Fibroblast of upper back skin (primary cell): ENCODE results near the gene KRT1.
"Not testable (repeated sequence)": the region's sequence is repeated elsewhere in the genome, so short reads cannot be mapped to it uniquely, and the experiment has no call there.

Source experiments
- DNase-seq: peaks from one replicate; pipeline ENCODE4 v3.0.0-alpha.2; 2013

KRT1 gene

DNA sequence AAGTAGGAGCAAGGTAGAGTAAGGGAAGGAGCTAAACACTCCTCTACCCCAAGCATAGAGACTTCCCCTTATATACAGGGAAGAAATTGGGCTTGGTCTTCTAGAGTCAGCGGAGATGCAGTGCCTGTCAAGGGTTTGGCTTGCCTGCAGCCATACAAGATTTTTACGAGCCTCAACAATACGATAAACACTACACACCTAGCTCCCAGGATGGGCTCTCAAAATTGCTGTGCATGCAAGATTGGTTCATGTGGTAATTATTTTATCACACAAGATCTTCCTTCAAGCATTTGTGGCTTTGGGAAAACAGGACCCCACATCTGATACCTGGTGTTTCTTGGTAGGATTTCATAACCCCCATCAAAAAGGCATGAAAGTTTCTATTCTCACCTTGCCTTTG is at the start of gene KRT1:
Gene KRT1, minus strand, starts transcription at position 45 of the 400 bp plus-strand sequence. CDS start 59 bp downstream, outside the sequence.
- DNase-seq: no peak

DNA sequence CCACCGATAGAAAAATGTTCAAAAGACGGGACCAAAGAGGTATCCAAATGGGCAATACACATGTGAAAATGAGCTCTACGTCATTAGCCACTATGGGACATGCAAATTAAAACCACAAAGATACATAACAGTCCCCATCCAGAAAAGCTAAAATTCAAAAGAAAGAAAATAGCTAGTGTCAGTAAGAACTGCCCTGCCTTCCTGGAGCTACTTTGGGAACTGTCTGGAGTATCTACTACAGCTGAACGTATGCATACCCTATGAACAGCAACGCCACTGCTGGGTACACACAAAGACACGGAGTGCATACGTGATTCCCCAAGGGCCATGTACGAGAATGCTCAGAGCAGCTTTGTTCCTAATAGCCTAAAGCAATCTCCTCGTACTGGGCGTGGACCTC is 48.9 kb upstream of the KRT1 start:
- DNase-seq: no peak

DNA sequence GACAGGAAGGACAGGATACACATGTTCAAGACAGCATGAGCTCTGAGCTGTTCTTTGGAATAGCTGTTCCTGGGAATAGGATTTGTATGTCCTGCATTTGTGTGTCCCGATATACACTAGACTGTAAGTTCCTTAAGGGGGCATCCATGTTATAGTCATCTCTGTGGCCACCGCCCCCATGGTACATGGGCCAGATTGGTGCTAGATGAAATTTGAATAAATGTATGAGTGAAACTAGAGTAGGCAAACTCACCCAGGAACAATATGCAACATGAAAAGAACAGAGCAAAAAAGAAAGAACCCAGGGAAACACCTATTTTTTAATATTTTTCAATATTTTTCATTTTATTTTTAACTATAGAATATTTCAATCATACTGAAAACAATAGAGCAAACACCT is 48.2 kb upstream of the KRT1 start:
- DNase-seq: no peak

DNA sequence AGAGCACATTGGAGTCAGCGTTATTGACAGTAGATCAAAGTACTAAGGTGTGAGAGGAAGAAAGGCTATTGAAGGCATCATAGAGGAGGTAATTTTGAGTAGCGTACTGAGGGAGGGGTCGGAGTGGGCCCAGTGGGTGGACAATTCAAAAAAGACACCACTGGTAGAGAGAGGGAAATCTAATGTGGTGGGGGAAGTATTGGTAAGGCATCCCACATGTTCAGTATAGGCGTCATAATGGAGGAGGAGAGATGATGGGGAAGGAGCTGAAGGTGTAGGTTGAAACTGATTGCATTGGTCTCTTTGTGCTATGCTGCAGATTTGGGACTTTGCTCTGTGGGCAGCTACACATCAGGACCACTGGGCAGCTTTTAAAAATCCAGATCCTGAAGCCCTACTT is 46.8 kb upstream of the KRT1 start:
- no peak for DNase-seq

DNA sequence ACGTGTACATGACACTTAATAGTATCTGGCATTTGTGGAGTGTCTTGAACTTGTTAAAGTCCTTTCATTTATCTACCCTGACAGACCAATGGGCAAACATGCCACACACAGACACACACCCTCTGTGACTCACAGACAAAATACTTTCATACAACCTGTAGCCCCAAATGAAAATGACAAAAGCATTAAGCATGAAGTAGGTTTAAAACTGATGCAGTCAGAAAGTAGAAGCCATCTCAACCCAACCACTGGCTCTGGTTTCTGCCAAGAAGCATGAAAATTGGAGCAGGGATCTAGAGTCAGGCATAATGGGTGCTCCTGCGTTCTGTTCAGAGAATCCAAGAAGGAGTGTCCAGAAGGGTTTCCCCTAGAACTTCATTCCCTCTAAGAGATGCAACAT is 46.2 kb upstream of the KRT1 start:
- DNase-seq: no peak

DNA sequence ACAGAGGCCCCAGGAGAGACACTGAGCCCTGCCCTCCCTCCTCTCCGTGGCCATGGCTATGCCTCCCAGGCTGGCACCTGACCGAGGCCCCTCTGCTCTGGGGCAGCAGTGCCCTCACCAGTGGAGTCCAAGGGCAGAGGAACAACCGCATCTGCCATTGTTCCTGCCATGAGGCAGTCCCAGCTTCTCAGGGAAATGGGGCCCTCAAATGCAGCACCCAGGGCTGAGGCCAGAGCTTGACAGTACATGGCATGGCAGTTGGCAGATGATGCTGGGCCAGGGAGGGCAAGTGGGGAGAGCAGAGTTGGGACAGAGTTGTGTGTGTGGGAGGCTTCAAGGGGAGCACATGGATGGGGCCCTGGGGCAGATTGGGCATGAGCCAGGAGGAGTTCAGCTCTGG is 44.2 kb upstream of the KRT1 start:
- DNase-seq: no peak

DNA sequence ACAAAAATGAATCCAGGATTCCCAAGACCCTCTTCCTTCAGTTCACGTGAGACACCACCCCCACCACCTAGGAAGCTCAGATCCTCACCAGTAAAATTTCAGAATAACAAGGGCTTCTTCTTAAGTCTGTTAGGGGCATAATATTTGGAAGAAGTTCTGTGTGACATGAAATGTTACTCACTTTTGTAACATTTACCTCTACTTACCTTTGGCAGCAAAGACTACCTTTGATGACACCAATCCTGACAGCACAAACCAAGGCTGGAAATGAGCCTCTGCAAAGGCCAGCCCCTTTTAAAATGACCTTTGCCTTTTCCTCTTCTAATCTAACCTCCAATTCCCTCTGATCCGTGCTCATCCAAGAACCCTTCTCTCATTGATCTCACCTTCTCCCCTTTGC is 42.5 kb upstream of the KRT1 start:
- no peak for DNase-seq

DNA sequence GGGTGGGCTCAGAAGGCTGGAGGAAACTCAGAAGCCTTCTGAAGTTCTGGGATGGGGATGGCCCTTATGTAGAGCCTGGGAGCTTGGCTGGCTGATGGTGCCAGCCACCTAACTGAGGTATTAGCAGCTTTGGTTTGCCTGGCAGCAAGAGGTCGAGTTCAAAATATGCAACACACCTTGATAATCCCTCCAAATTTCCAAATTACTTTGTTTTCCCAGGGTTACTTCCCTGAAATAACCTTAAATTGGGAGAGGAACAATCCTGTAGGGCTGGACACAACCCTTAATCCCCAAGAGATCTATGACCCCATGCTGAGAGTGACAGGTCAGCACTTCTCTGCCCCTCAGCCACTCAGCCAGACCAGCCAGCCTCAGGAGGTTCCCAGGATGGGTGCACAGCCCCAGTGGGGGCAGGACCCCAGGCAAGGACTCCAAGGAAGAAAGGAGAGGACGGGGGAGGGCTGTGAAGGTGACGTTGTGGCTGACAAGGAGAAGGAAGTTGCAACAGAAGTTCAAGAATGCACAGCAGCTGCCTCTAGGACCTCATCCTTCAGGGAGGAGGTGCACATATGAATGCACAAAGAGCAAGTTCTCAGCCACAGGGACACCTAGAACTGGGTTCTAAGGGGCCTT is 41.7 kb upstream of the KRT1 start:
- DNase-seq: no peak

DNA sequence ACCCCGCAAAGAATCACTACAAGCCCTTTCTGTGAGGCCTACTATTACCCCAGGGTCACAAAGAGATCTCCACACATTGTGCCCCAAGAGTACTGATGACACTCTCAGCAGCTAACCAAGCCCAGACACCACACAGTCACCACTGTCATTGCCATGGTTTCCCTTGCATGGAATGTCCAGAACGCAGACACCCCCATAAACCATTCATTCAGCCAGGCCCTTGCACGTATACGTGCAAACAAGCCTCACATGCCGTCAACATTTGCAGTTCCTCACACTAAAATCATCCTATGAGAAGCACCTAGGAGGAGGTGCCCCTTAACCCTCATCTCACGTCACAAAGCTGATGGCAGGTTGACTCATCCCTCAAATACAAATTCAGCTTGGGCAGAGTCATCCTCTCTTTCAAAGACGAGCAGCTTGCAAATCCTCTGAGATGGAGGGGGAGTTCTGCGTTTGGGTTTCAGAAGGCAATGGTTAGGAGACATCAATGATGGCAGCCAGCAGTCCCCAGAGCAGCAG is 40.2 kb upstream of the KRT1 start:
- DNase-seq: no peak

DNA sequence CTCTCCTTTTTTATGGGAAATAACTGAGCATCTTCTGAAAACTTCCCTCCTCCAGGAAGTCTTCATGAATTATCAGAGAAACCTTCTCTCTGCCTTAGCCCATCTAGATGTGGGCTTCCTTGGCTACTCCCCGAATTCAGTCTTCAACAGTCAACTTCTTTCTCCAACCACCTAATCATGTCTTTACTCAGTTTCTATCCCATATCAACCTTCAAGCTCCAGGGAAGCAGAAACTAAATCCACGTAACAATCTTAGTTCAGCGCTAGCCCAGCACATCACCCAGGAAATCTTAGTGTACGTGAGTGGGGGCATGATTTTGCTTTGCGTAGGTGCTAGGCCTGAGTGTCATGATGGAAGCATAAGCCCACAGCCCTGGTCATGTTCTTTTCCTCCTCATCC is 35.9 kb upstream of the KRT1 start:
- no peak for DNase-seq

DNA sequence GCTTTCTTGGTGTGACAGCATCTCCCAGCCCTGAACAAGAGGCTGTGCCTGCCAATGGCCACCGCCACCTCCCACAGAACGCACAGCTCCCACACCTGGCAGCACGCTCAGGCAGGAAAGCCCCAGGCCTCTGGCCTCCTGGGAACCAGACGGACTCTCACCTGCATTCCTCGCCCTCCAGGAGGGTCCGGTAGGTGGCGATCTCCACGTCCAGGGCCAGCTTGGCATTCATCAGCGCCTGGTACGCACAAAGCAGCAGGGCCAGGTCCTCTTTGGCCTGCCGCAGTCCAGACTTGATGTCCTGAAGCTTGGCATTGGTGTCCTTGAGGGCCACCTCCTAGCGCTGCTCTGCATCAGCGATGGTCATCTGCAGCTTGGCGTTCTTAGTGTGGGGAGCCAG is 35.2 kb upstream of the KRT1 start:
- no peak for DNase-seq

DNA sequence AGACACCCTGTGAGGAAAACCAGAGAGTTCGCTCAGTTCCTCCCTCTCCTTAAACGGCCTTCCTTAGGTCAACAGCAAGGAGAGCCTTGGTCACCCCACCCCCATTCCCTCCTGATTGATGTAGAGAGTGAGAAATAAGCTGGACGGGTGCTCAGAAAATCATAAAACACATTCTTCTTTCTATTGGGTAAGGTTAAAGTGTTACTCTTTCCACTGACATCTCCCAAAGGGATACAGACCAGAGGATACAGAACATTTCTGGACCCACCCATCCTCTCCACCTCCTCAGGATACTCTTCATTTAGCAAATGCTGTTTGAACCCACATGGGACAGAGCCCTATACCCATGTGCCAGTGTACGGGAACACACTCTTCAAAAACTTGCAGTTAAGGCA is 34.7 kb upstream of the KRT1 start:
- DNase-seq: no peak

DNA sequence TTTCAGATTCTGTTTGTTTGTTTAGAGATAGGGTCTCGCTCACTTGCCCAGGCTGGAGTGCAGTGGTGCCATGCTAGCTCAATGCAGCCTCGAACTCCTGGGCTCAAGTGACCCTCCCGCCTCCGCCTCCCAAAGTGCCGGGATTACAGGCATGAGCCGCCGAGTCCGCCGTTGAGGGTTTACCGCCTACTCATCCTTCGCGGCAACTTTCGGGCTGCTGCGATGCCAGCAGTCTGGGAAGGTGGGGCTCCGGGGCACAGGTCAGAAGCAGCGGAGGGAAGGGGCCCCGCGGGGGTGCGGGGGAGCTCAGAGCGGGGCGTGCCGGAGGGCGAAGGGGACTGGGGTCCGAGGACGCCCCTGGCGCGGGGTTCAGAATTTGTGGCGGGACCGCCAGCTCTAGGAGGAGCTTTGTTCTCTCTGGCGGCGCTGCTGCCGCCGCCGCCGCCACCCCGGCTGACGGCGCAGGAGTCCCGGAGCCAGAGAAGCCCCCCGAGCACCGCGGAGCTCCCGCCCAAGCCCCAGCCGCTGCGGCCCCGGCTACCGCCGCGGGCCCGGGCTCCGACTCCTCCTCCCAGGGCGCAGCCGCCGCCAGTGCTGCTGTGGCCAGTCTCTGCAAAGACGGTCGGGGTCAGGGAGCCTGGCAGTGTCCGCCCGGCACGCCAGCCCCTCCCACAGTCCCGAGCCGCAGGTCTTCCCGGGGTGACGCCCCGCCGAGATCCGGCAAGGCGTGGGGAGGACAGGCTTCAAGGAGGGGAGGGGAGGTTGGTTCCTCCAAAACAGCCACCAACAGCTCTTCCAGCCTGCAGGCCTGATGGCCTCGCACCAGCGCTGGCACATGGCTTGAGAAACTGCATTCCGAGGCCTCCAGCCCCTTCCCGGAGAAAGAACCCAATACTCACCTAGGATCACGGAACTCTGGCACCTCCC is 34.0 kb upstream of the KRT1 start:
- no peak for DNase-seq

DNA sequence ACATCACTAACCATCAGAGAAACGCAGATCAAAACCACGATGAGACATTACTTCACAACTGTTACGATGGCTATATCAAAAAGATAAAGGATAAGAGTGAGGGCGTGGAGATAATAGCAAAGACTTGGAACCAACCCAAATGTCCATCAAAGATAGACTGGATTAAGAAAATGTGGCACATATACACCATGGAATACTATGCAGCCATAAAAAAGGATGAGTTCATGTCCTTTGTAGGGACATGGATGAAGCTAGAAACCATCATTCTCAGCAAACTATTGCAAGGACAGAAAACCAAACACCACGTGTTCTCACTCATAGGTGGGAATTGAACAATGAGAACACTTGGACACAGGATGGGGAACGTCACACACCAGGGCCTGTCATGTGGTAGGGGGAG is 31.9 kb upstream of the KRT1 start:
- DNase-seq: not testable (repeated sequence)

DNA sequence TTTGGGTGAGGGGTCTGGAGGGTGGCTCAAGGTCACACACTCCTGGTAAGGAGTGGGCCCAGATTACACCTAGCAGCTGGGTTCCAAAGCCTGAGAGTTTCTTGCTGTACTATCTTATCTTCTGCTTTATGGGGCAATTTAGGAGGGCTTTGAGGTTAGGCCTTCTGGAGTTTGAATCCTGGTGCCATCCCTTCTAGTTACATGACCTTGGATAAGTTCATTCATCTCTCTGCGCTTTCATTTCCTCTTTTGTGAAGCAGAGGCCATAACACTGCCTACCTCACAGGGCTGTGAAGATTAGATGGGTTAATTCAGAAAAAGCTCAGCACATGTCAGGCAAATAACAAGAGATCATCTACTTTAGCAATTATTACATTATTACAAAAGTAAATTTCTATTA is 30.5 kb upstream of the KRT1 start:
- no peak for DNase-seq

DNA sequence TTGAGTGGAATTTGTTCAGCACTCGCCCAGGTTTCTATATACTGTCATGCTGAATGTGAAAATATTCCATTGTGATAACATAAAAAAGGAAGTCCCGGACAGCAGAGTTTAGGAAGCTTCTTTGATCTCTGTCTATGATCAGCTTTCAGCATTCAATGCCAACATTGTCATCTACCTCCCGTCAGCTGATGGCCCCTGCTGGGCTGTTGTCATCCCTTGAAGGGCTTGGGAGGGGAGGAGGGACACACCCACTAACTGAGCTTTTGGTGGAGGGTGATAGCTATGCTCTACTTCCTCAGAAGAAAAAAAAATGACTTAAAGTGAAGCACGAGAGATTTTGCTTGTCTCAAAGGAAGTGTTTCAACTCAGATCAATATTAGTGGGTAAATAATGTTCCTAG is 27.8 kb upstream of the KRT1 start:
- no peak for DNase-seq

DNA sequence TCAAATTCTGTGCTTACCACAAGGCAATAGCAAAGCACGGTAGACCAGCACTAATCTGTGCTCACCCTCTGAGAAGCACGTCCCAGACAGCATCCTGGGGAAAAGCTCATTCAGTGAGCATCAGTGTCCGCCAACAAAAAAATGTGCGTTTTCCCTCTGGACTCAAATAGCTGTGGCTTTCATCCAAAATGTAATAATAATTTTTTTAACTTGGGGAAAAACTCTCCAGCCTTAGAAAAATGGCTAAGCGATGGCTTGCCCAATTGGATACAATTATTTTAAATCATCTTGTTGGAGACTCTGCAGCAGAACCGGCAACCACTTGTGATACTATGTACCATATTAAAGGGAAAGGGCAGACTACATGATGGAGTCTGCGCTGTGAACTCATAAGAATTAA is 24.3 kb upstream of the KRT1 start:
- peak; percentile 3 for DNase-seq

DNA sequence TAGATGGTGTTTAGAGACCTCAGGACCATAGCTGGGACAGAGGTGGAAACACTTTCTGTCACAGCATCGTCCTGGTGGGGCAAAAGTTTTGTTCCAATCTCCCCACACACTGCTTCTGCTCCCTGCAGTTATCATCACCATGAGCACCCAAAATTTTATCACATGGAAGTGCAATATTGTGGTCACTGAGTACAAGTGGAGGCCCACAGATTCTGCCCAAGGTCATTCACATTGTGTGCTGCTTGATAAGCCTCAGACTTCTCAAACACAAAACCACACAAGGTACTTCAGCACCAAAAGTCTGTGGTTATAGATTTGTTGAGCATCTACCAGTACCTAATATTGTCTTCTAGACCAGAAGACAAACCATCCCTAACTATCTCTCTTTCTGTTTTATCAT is 23.7 kb upstream of the KRT1 start:
- DNase-seq: no peak

DNA sequence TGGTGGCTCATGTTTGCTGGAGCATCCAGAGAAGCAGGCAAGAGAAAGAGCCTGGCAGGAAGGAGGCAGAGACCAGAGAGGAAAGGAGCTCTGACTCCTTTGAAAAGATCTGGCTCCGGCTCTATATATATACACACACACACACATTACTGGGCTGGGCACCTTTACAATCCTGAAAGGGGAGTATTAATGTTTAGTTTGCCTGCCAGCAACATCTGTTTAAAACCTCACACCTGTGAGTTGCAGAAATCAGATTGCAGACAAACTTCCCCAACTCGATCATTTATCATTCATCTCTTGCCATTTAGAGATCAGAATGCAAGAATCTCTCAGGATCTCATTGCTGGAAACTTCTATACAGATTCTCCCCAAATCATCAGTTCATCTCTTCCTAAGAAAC is 23.2 kb upstream of the KRT1 start, which contains the start of gene KRT77:
Gene KRT77, minus strand, starts transcription at position 101 of the 400 bp plus-strand sequence. Its CDS starts 90 bp downstream, at position 11.
- DNase-seq: no peak

DNA sequence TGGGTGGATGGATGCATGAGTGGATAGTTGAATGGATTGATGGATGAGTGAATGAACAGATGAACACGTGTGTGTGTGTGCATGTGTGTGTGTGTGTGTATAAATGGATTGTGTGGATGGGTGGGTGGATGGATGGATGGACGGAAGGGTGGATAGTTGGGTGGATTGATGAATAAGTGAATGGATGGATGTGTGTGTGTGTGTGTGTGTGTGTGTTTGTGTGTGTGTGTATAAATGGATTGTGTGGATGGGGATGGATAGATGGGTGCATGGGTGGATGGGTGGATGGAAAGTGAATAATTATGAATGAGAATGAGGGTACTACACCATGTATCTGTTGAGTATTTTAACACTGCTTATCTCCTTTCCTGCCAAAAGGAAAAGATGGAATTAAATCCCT is 22.1 kb upstream of the KRT1 start:
- DNase-seq: no peak

DNA sequence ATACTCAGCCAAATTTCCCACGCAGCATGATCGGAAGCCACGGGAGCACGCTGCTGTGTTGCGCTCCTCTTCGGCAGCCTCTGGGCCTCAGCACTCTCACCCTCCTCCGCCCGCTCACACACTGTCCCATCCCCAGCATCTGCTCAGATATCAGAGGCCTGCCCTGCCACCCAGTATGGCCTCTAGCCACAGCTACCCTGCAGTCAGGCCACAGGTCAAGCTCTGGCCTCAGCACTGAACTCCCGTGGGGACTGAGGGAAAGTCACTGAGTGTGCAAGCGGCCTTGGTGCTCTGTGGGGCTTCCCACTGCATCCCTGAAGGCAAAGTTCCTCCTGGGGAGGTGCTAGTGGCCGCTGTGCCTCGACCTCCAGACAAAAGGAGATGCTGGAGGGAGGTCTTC is 21.1 kb upstream of the KRT1 start:
- DNase-seq: no peak

DNA sequence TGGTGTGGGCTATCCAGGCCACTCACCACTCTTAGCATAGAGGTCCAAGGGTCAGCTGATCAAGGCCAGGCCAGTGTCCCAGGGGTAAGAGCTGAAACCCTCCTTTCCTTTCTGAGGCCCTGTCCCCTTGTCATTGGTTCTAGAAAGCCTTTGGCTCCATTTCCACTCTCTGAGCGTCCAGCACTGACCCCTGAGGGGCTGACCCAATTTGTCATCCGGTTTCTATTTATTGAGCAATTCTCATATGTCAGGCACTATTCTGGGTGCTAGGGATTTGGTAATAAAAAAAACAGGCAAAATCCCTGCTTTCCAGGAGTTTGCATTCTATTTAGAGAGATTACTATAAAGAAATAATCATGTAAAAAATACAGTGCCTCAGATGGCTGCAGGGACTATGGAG is 19.8 kb upstream of the KRT1 start:
- DNase-seq: no peak

DNA sequence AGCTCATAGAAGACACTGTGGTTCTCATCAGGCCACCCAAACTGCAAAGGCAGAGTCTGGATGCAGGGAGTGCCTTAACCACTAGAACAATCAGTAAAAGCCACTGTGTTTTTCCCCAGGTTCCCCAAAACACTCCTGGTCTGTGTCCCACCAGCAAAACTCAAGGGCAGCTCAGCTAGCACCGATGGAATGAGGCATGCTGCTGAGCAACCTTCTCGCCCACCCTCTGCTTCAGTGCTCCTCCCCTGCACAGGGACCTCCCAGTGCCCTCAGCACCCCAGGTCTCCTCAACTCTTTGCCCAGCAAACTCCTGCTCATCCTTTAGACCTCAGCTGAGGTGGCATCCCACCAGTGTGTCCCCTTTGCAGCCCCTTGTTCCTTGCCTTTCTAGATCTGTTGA is 19.2 kb upstream of the KRT1 start:
- no peak for DNase-seq

DNA sequence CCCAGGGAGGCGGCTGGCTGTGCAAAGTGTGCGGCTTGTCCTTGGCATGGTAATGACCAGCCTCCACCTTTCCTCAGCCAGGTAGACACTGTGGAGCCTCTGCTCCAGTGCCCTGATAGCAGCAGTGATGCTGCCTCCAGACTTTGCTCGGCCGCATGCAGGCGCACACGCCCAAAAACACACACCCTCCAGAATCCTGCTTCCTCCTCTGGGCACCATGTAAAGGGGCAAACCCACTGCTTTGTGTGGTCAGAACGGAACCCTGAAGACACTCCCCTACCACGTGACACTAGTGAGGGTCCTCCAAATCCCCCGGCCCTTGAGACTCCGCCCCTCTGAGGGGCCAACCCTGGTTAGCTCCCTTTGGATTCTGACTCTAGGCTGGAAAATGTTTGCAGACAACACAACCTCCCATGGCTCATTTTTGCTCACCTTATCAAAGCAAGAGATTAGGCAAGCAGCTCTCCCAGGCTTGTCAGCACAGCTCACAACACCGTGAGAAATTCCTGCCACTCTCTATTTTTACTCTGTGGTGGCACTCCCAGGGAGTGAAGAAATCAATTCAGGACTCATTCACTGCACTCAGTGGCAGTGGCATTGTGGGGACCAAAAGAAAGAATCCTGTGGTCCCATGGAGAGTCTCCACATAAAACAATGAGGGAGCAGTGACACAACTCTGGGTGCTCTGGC is 18.6 kb upstream of the KRT1 start:
- no peak for DNase-seq
